Measurements from ENCODE around the gene OGN.

- TF ChIP-seq POLR2AphosphoS5 (IDR thresholded peaks at IDR 0.05; ENCODE audit: low read depth, low read length) (no peak), TAF1 (IDR thresholded peaks at IDR 0.05; ENCODE audit: borderline replicate concordance, insufficient read depth, low read length) (no peak), SIN3A (IDR thresholded peaks at IDR 0.05; ENCODE audit: borderline replicate concordance, insufficient read depth, low read length) (no peak), REST (IDR thresholded peaks at IDR 0.05; ENCODE audit: insufficient read depth in 1 of 2, low read depth in 2 of 2, low read length in 2 of 2) (no peak), FOXP2 (optimal IDR thresholded peaks at IDR 0.05; ENCODE audit: borderline replicate concordance, extremely low read depth, extremely low read length, insufficient read depth) (no peak)
These were observed 44.3 kb downstream of the OGN start for GRCh38 chr9:92360083-92360482.
